Astrocyte (in vitro differentiated cells and primary cell): ENCODE measurements around the gene CALHM2. TPM values are rescaled to one million over a fixed set of nuclear protein-coding genes. Genes with fewer than 3 reads are reported as not detected.

Experiments
- DNase-seq: peaks from one replicate; pipeline ENCODE4 v3.0.0-alpha.2; 2010; ENCODE audit warnings: low read depth
- FAIRE-seq: peaks from 2 replicates; lab custom pipeline; 2011; peaks lifted over from hg19 to GRCh38; lab: Jason Lieb, UNC
- H2AFZ ChIP-seq: 2 replicates; pipeline ENCODE4 v1.6.0; 2012; ENCODE audit warnings: low read depth, low read length, inconsistent platforms
- H3K27ac ChIP-seq: 2 replicates; pipeline ENCODE4 v1.5.1; 2011; ENCODE audit warnings: low read depth, low read length, inconsistent platforms
- H3K27me3 ChIP-seq: 2 replicates; pipeline ENCODE4 v1.6.0; 2011; ENCODE audit warnings: low read length, inconsistent platforms; ENCODE audit not compliant: insufficient read depth
- H3K36me3 ChIP-seq: 2 replicates; pipeline ENCODE4 v1.5.1; 2011; ENCODE audit warnings: low read length, inconsistent platforms; ENCODE audit not compliant: insufficient read depth
- H3K4me1 ChIP-seq: 2 replicates; pipeline ENCODE4 v1.5.1; 2011; ENCODE audit warnings: low read length, inconsistent platforms; ENCODE audit not compliant: insufficient read depth
- H3K4me2 ChIP-seq: 2 replicates; pipeline ENCODE4 v1.6.0; 2012; ENCODE audit warnings: low read length, inconsistent platforms
- H3K4me3 ChIP-seq: 2 replicates; pipeline ENCODE4 v1.5.1; 2011; ENCODE audit warnings: low read depth, mild to moderate bottlenecking, low read length, inconsistent platforms; ENCODE audit not compliant: insufficient read depth
- H3K79me2 ChIP-seq: 2 replicates; pipeline ENCODE4 v1.6.0; 2012; ENCODE audit warnings: mild to moderate bottlenecking, low read length, inconsistent platforms; ENCODE audit not compliant: insufficient read depth
- H3K9ac ChIP-seq: 2 replicates; pipeline ENCODE4 v1.6.0; 2012; ENCODE audit warnings: mild to moderate bottlenecking, low read length, inconsistent platforms
- H3K9me3 ChIP-seq: 2 replicates; pipeline ENCODE4 v1.5.1; 2012; ENCODE audit warnings: low read depth, mild to moderate bottlenecking, low read length, inconsistent platforms; ENCODE audit not compliant: insufficient read depth
- H4K20me1 ChIP-seq: 2 replicates; pipeline ENCODE4 v1.6.0; 2012; ENCODE audit warnings: low read length, inconsistent platforms; ENCODE audit not compliant: insufficient read depth
- H3K27ac Mint-ChIP-seq: one replicate; pipeline ENCODE4 v1.8.0; 2021; ENCODE audit warnings: mild to moderate bottlenecking, mixed read lengths; ENCODE audit not compliant: unreplicated experiment
- H3K27me3 Mint-ChIP-seq: one replicate; pipeline ENCODE4 v1.8.0; 2021; ENCODE audit warnings: low read depth, mixed read lengths; ENCODE audit not compliant: unreplicated experiment
- H3K36me3 Mint-ChIP-seq: one replicate; pipeline ENCODE4 v1.8.0; 2021; ENCODE audit warnings: low read depth, mixed read lengths; ENCODE audit not compliant: unreplicated experiment
- H3K4me1 Mint-ChIP-seq: one replicate; pipeline ENCODE4 v1.8.0; 2021; ENCODE audit warnings: low read depth, mixed read lengths; ENCODE audit not compliant: unreplicated experiment
- H3K4me3 Mint-ChIP-seq: one replicate; pipeline ENCODE4 v1.8.0; 2021; ENCODE audit warnings: mild to moderate bottlenecking, moderate library complexity, mixed read lengths; ENCODE audit not compliant: unreplicated experiment
- H3K9me3 Mint-ChIP-seq: one replicate; pipeline ENCODE4 v1.8.0; 2021; ENCODE audit warnings: mild to moderate bottlenecking, mixed read lengths; ENCODE audit not compliant: unreplicated experiment
- CTCF ChIP-seq: IDR thresholded peaks from 2 replicates; pipeline ENCODE4 v1.5.1; 2011; ENCODE audit warnings: low read depth, mild to moderate bottlenecking, inconsistent platforms, low read length, moderate library complexity; ENCODE audit not compliant: insufficient read depth
- EZH2 ChIP-seq: IDR thresholded peaks from 2 replicates; pipeline ENCODE4 v1.6.1; 2012; ENCODE audit warnings: mild to moderate bottlenecking, low read length, inconsistent platforms; ENCODE audit not compliant: insufficient read depth
- total RNA-seq: library from RNA; stranded (reverse); gene quantifications from 2 replicates; pipeline ENCODE4 v1.2.1, GENCODE V29; 2021

CALHM2 gene
- total RNA-seq, 1 donor from 2014 or later, result 1.2 TPM

GRCh38 chr10:103456074-103456660 is 4.0 kb upstream of the CALHM2 start:
- H3K36me3 Mint-ChIP-seq, result peaks cover 6% of the 10 kb centered on the region

GRCh38 chr10:103455235-103455634 is 3.1 kb upstream of the CALHM2 start:
- no peak for TF ChIP-seq CTCF
- TF ChIP-seq EZH2, result no peak
- peaks cover 6% of the 10 kb centered on the region for H4K20me1 ChIP-seq
- no peaks in the 10 kb centered on the region for H3K79me2 ChIP-seq
- Mint-ChIP-seq H3K36me3 (peaks cover 13% of the 10 kb centered on the region), H3K4me3 (no peak overlapping the region), H3K27me3 (peaks cover 7% of the 10 kb centered on the region), H3K4me1 (peaks cover 8% of the 10 kb centered on the region), H3K9me3 (peaks cover 2% of the 10 kb centered on the region), H3K27ac (no peak overlapping the region)
- no peak overlapping the region for H3K9ac ChIP-seq
- H3K9me3 ChIP-seq, result no peaks in the 10 kb centered on the region
- no peak overlapping the region for H2AFZ ChIP-seq
- no peaks in the 10 kb centered on the region for H3K36me3 ChIP-seq
- H3K4me2 ChIP-seq, result no peak overlapping the region
- peaks cover 18% of the 10 kb centered on the region for H3K4me1 ChIP-seq
- no peak for FAIRE-seq
- no peak overlapping the region for H3K4me3 ChIP-seq
- H3K27me3 ChIP-seq, result peaks cover 3% of the 10 kb centered on the region
- no peak overlapping the region for H3K27ac ChIP-seq
- DNase-seq, result no peak

More at GRCh38 chr10:103456074-103456660, 4.0 kb upstream of the CALHM2 start:
- no peak overlapping the region for H3K27ac Mint-ChIP-seq
- Histone ChIP-seq H4K20me1 (no peaks in the 10 kb centered on the region), H3K4me1 (peaks cover 15% of the 10 kb centered on the region), H3K9me3 (no peaks in the 10 kb centered on the region), H3K4me2 (no peak overlapping the region), H3K36me3 (no peaks in the 10 kb centered on the region), H3K79me2 (no peaks in the 10 kb centered on the region), H3K4me3 (no peak overlapping the region), H3K27ac (no peak overlapping the region), H2AFZ (no peak overlapping the region), H3K27me3 (peaks cover 3% of the 10 kb centered on the region), H3K9ac (no peak overlapping the region)
- TF ChIP-seq EZH2 (no peak), CTCF (no peak)
- peaks cover 7% of the 10 kb centered on the region for H3K4me1 Mint-ChIP-seq
- H3K4me3 Mint-ChIP-seq, result no peak overlapping the region
- FAIRE-seq (no peak), DNase-seq (no peak)
- H3K9me3 Mint-ChIP-seq, result peaks cover 2% of the 10 kb centered on the region
- peaks cover 7% of the 10 kb centered on the region for H3K27me3 Mint-ChIP-seq

GRCh38 chr10:103454026-103454425 is 1.9 kb upstream of the CALHM2 start:
- Histone ChIP-seq H3K27ac (no peak overlapping the region), H3K9me3 (no peaks in the 10 kb centered on the region), H3K4me3 (no peak overlapping the region), H3K36me3 (no peaks in the 10 kb centered on the region), H3K4me1 (peaks cover 21% of the 10 kb centered on the region), H3K79me2 (no peaks in the 10 kb centered on the region), H3K4me2 (no peak overlapping the region), H2AFZ (no peak overlapping the region), H3K27me3 (peaks cover under 1% of the 10 kb centered on the region), H3K9ac (no peak overlapping the region), H4K20me1 (peaks cover 18% of the 10 kb centered on the region)
- Mint-ChIP-seq H3K27ac (no peak overlapping the region), H3K4me3 (no peak overlapping the region), H3K36me3 (peaks cover 18% of the 10 kb centered on the region), H3K9me3 (peaks cover 2% of the 10 kb centered on the region), H3K27me3 (peaks cover 4% of the 10 kb centered on the region), H3K4me1 (peaks cover 9% of the 10 kb centered on the region)
- TF ChIP-seq EZH2, result no peak
- no peak for TF ChIP-seq CTCF
- FAIRE-seq, result no peak
- no peak for DNase-seq
